ENCODE results near the gene HIBCH. TPM values are rescaled to one million over a fixed set of nuclear protein-coding genes. Genes with fewer than 3 reads are reported as not detected.

HIBCH gene
- total RNA-seq, 2 donors from 2014 or later, result 13.0 to 14.0 TPM

GRCh38 chr2:190354003-190354690 lies 34.5 kb upstream of the HIBCH start:
- peak overlapping the region; percentile 72 for H3K27ac Mint-ChIP-seq
- H3K4me3 Mint-ChIP-seq, result no peak overlapping the region
- DNase-seq (no peak), ATAC-seq (no peak)
- H3K27me3 Mint-ChIP-seq, result no peaks in the 10 kb centered on the region
- H3K36me3 Mint-ChIP-seq (ENCODE audit: low read depth), result no peaks in the 10 kb centered on the region
- H3K4me1 Mint-ChIP-seq, result peaks cover 16% of the 10 kb centered on the region
- H3K9me3 ChIP-seq (ENCODE audit: control insufficient read depth, low read length, poor library complexity, severe bottlenecking), result no peaks in the 10 kb centered on the region

GRCh38 chr2:190353537-190353899 lies 33.9 kb upstream of the HIBCH start:
- Mint-ChIP-seq H3K4me1 (peaks cover 13% of the 10 kb centered on the region), H3K4me3 (no peak overlapping the region), H3K27ac (peak overlapping the region; percentile 72), H3K27me3 (no peaks in the 10 kb centered on the region), H3K36me3 (ENCODE audit: low read depth) (no peaks in the 10 kb centered on the region)
- H3K9me3 ChIP-seq (ENCODE audit: control insufficient read depth, low read length, poor library complexity, severe bottlenecking), result no peaks in the 10 kb centered on the region
- ATAC-seq, result no peak
- DNase-seq, result no peak

- no peaks in the 10 kb centered on the region for H3K36me3 Mint-ChIP-seq (ENCODE audit: low read depth)
- peak; percentile 70 for ATAC-seq
- no peaks in the 10 kb centered on the region for H3K27me3 Mint-ChIP-seq
- no peak for DNase-seq
- H3K4me3 Mint-ChIP-seq, result no peak overlapping the region
- H3K4me1 Mint-ChIP-seq, result peaks cover 15% of the 10 kb centered on the region
- peak overlapping the region; percentile 72 for H3K27ac Mint-ChIP-seq
- no peaks in the 10 kb centered on the region for H3K9me3 ChIP-seq (ENCODE audit: control insufficient read depth, low read length, poor library complexity, severe bottlenecking)
Measured at GRCh38 chr2:190352668-190353536, 33.3 kb upstream of the HIBCH start.

GRCh38 chr2:190351955-190352354 lies 32.3 kb upstream of the HIBCH start:
- ATAC-seq (no peak), DNase-seq (no peak)
- H3K9me3 ChIP-seq (ENCODE audit: control insufficient read depth, low read length, poor library complexity, severe bottlenecking), result no peaks in the 10 kb centered on the region
- Mint-ChIP-seq H3K4me1 (peaks cover 15% of the 10 kb centered on the region), H3K36me3 (ENCODE audit: low read depth) (no peaks in the 10 kb centered on the region), H3K4me3 (no peak overlapping the region), H3K27me3 (no peaks in the 10 kb centered on the region), H3K27ac (no peak overlapping the region)

GRCh38 chr2:190350371-190350770 lies 30.7 kb upstream of the HIBCH start:
- H3K36me3 Mint-ChIP-seq (ENCODE audit: low read depth), result no peaks in the 10 kb centered on the region
- no peak for DNase-seq
- no peak overlapping the region for H3K27ac Mint-ChIP-seq
- H3K4me1 Mint-ChIP-seq, result peaks cover 15% of the 10 kb centered on the region
- H3K27me3 Mint-ChIP-seq, result no peaks in the 10 kb centered on the region
- H3K9me3 ChIP-seq (ENCODE audit: control insufficient read depth, low read length, poor library complexity, severe bottlenecking), result no peaks in the 10 kb centered on the region
- no peak overlapping the region for H3K4me3 Mint-ChIP-seq
- no peak for ATAC-seq

DNA sequence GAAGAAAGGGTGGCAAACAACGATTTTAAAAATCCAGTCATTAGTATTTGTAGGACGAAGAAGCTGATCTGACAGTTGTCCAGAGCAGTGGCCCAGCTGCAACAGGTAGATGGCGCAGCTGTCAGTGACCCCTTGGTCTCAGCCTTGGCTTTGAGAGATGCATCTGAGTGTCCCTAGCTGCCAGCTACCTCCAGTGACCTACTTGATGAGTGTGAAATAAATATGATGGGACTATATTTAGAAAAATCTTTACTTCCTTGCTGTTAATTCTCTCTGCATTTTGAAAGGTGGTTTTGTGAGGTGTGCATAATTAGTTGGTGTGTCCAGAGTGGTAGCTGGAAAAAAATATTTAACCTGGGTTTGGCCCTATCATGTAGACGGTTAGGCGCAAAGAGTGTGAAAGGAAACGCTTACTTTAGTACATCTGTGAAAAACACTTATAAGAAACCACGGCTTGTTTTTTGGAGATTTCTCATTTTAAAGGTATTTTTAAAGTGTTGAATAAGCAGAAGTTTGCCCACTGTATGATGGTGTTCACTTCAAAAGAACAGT lies 24.7 kb upstream of the HIBCH start:
- DNase-seq, result no peak
- no peaks in the 10 kb centered on the region for H3K36me3 Mint-ChIP-seq (ENCODE audit: low read depth)

DNA sequence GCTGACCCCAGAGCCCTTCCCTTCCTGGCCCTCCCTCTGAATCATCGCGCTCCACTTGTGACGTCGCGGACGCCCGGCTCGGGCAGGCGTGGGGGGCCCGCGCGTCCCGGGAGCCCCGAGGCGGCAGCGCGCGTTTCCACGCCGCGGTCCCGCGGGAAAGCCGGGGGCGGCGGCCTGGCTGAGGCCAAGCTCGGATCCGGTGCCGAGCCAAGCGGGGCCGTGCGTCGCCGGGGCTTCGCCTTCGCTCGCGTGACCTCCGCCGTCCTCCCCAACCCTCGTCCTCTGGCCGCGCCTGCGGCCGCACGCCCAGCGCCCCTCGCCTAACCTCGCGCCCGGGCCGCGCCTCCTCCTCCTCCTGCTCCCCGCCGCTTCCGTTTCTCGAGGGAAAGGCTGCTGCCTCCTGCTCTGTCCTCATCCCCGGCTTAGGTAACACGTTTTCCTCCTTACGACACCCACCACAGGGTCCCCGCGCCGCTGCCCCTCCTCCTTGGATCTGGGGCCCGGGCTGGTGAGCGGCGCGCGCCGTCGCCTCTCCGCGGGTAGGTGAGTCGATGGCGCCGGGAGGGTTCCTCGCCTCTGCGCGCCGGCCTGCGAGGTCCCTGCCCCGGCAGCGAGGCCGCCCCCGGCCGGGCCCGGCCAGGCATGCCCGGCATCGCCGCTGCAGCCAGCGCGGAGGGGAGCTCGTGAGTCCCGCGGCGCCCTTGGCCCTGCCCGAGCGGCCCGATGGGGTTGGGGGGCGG lies 24.1 kb upstream of the HIBCH start, which contains the start of gene INPP1:
Gene INPP1 (plus strand): TSS at position 54 of the 740 bp plus-strand sequence. CDS start 16,514 bp downstream, outside the sequence.
- Mint-ChIP-seq H3K4me1 (peaks cover 11% of the 10 kb centered on the region), H3K36me3 (ENCODE audit: low read depth) (no peaks in the 10 kb centered on the region), H3K27me3 (no peaks in the 10 kb centered on the region), H3K27ac (peak within 1 kb of the TSS; percentile 88), H3K4me3 (peak within 1 kb of the TSS; percentile 90)
- DNase-seq, result peak; percentile 14 to 26 (median 17)
- peak; percentile 70 for ATAC-seq
- no peaks in the 10 kb centered on the region for H3K9me3 ChIP-seq (ENCODE audit: control insufficient read depth, low read length, poor library complexity, severe bottlenecking)

More for the DNA sequence above, 24.7 kb upstream of the HIBCH start:
- H3K4me3 Mint-ChIP-seq, result peak overlapping the region; percentile 90
- H3K27ac Mint-ChIP-seq, result peak overlapping the region; percentile 88
- peaks cover 11% of the 10 kb centered on the region for H3K4me1 Mint-ChIP-seq
- H3K27me3 Mint-ChIP-seq, result no peaks in the 10 kb centered on the region
- no peaks in the 10 kb centered on the region for H3K9me3 ChIP-seq (ENCODE audit: control insufficient read depth, low read length, poor library complexity, severe bottlenecking)
- ATAC-seq, result peak; percentile 45

GRCh38 chr2:190343089-190343535 lies 23.5 kb upstream of the HIBCH start:
- H3K9me3 ChIP-seq (ENCODE audit: control insufficient read depth, low read length, poor library complexity, severe bottlenecking), result no peaks in the 10 kb centered on the region
- peak overlapping the region; percentile 73 for H3K27ac Mint-ChIP-seq
- H3K4me3 Mint-ChIP-seq, result peak overlapping the region; percentile 87
- H3K4me1 Mint-ChIP-seq, result peaks cover 12% of the 10 kb centered on the region
- DNase-seq, result no peak
- no peaks in the 10 kb centered on the region for H3K27me3 Mint-ChIP-seq
- ATAC-seq, result no peak
- no peaks in the 10 kb centered on the region for H3K36me3 Mint-ChIP-seq (ENCODE audit: low read depth)

- peaks cover 13% of the 10 kb centered on the region for H3K4me1 Mint-ChIP-seq
- H3K4me3 Mint-ChIP-seq, result peak overlapping the region; percentile 87
- no peaks in the 10 kb centered on the region for H3K27me3 Mint-ChIP-seq
- H3K9me3 ChIP-seq (ENCODE audit: control insufficient read depth, low read length, poor library complexity, severe bottlenecking), result no peaks in the 10 kb centered on the region
- ATAC-seq, result no peak
- peak overlapping the region; percentile 73 for H3K27ac Mint-ChIP-seq
- DNase-seq, result no peak
- no peaks in the 10 kb centered on the region for H3K36me3 Mint-ChIP-seq (ENCODE audit: low read depth)
Measured at GRCh38 chr2:190342611-190343010, 23.0 kb upstream of the HIBCH start.

- no peak for DNase-seq
- Mint-ChIP-seq H3K36me3 (ENCODE audit: low read depth) (no peaks in the 10 kb centered on the region), H3K27me3 (no peaks in the 10 kb centered on the region), H3K4me3 (no peak overlapping the region), H3K27ac (no peak overlapping the region), H3K4me1 (peaks cover 13% of the 10 kb centered on the region)
- H3K9me3 ChIP-seq (ENCODE audit: control insufficient read depth, low read length, poor library complexity, severe bottlenecking), result no peaks in the 10 kb centered on the region
- ATAC-seq, result no peak
Measured at GRCh38 chr2:190340369-190340768, 20.7 kb upstream of the HIBCH start.

GRCh38 chr2:190339394-190339793 lies 19.8 kb upstream of the HIBCH start:
- DNase-seq (no peak), ATAC-seq (no peak)
- Mint-ChIP-seq H3K27ac (no peak overlapping the region), H3K27me3 (no peaks in the 10 kb centered on the region), H3K4me1 (peaks cover 12% of the 10 kb centered on the region), H3K36me3 (ENCODE audit: low read depth) (no peaks in the 10 kb centered on the region), H3K4me3 (no peak overlapping the region)
- no peaks in the 10 kb centered on the region for H3K9me3 ChIP-seq (ENCODE audit: control insufficient read depth, low read length, poor library complexity, severe bottlenecking)

DNA sequence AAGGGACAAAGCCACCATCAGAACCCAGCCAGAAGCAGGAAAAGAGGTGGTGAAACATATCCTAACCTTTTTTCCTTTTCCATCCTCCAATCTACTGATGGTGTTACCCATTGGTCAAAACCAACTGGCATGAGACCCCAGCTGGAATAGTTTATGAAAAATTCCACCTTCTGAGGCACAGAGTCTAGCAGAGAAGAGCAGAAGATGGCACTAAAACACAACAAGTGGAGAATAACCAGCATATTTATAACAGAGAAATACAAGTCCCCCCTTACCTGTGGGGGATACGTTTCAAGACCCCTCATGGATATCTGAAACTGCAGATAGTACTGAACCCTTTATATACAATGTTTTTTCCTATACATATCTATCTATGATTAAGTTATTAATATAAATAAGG lies 18.8 kb upstream of the HIBCH start:
- no peaks in the 10 kb centered on the region for H3K27me3 Mint-ChIP-seq
- peaks cover 9% of the 10 kb centered on the region for H3K4me1 Mint-ChIP-seq
- no peak overlapping the region for H3K27ac Mint-ChIP-seq
- H3K36me3 Mint-ChIP-seq (ENCODE audit: low read depth), result no peaks in the 10 kb centered on the region
- no peak overlapping the region for H3K4me3 Mint-ChIP-seq
- ATAC-seq (no peak), DNase-seq (no peak)
- no peaks in the 10 kb centered on the region for H3K9me3 ChIP-seq (ENCODE audit: control insufficient read depth, low read length, poor library complexity, severe bottlenecking)

DNA sequence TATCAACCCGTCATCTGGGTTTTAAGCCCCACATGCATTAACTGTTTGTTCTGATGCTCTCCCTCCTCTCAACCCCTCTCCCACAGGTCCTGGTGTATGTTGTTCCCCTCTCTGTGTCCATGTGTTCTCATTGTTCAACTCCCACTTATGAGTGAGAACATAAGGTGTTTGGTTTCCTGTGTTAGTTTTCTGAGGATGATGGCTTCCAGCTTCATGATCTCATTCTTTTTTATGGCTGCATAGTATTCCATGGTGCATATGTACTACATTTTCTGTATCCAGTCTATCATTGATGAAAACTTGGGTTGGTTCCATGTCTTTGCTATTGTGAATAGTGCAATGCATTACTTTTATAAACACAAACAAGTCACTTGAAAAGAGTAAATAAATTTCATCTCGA lies 16.8 kb upstream of the HIBCH start:
- H3K4me1 Mint-ChIP-seq, result peaks cover 4% of the 10 kb centered on the region
- H3K36me3 Mint-ChIP-seq (ENCODE audit: low read depth), result no peaks in the 10 kb centered on the region
- H3K27ac Mint-ChIP-seq, result no peak overlapping the region
- no peaks in the 10 kb centered on the region for H3K27me3 Mint-ChIP-seq
- no peak for ATAC-seq
- no peak overlapping the region for H3K4me3 Mint-ChIP-seq
- DNase-seq, result no peak
- no peaks in the 10 kb centered on the region for H3K9me3 ChIP-seq (ENCODE audit: control insufficient read depth, low read length, poor library complexity, severe bottlenecking)
